ENCODE results near the gene C3orf38.
"Not testable (repeated sequence)": the region's sequence is repeated elsewhere in the genome, so short reads cannot be mapped to it uniquely, and the experiment has no call there.

Gene C3orf38

DNA sequence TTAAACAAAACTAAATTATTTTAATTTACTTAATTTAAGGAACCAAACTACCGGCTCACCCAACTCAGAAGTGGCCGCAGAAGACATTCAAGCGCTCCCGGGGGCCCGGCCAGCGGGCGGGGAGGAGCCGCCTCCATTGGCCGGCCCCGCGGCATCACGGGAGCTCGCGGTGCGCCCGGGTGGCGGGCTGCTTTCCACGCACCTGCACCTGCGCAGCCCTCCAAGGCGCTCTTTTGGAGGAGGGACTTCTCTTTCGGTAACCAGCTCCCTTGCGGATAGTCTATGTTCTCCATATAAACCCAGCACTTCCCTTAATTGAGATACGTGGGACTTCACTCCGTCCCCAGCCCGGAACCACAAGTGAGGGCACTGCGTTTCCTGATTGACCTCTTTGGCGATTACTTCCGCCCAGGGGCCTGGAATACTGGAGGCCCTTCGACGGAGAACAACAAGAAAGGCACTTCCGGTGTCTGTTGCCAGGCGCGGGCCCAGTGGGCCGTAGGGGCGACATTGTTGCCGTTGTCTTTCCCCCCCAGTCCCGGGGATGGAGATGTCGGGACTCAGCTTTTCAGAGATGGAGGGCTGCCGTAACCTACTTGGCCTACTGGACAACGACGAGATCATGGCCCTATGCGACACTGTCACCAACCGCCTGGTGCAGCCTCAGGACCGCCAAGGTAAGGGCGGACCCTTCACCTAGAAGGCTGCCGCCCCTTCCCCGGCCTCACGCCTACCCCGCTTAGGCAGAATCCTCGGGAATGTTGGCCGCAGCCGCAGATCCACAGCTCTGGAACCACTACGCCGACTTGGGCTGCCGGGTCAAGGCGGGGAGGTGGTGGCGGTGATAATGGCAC, at the start of gene C3orf38:
Gene C3orf38, plus strand, starts transcription at position 451 of the 854 bp plus-strand sequence. Its CDS starts 94 bp downstream, at position 545.
- peak; percentile 93 for DNase-seq (ENCODE audit: low read depth)

DNA sequence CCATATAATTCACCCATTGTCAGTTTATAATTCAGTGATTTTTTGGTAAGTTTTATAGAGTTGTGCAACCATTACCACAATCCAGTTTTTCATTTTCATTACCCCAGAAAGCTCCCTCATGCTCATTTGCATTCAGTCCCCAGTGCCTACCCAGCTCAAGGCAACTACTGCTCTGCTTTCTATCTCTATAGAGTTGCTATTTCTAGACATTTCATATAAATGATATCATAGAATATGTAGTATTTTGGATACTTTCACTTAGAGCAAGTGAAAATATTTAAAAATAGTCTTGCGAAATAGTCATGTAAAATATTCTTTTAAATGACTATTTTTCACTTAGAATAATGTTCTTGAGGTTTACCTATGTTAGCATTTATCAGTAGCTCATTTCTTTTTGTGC, 48.6 kb upstream of the C3orf38 start:
- no peak for DNase-seq (ENCODE audit: low read depth)

DNA sequence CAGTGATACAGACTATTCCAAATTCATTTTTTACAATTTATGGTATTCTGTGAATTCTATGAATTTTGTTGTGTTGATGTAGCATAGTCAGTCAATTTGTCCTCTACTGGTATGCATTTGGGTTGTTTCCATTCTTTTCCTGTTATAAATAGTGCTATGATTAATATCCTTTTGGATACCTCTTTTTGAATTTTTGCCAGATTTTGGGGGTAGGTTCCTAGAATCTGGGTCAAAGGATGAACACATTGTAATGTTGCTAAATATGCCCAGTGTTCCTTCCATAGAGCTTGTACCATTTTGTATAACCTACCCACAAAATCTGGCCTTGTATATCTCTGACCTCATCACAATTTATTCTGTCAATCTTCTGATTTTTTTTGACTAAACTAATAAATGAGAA, 44.4 kb upstream of the C3orf38 start:
- peak; percentile 11 for DNase-seq (ENCODE audit: low read depth)

DNA sequence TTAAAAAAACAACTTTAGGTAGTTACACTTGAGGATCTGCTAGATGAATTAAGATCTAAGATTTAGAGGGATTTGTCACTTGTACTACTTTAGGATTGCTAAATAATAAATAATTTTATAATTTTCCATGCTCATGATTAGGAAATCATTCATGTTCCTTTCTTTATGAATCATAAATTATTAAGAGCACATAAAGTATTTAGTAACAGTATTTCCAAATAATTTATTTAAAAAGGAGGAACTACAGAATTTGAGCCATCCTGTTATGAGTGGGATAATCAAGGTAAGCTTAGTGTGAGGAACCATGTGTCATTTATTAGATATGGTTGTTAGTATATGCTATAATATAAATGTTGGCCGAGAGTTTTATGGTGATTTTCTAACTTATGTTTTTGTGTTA, 37.5 kb upstream of the C3orf38 start:
- no peak for DNase-seq (ENCODE audit: low read depth)

DNA sequence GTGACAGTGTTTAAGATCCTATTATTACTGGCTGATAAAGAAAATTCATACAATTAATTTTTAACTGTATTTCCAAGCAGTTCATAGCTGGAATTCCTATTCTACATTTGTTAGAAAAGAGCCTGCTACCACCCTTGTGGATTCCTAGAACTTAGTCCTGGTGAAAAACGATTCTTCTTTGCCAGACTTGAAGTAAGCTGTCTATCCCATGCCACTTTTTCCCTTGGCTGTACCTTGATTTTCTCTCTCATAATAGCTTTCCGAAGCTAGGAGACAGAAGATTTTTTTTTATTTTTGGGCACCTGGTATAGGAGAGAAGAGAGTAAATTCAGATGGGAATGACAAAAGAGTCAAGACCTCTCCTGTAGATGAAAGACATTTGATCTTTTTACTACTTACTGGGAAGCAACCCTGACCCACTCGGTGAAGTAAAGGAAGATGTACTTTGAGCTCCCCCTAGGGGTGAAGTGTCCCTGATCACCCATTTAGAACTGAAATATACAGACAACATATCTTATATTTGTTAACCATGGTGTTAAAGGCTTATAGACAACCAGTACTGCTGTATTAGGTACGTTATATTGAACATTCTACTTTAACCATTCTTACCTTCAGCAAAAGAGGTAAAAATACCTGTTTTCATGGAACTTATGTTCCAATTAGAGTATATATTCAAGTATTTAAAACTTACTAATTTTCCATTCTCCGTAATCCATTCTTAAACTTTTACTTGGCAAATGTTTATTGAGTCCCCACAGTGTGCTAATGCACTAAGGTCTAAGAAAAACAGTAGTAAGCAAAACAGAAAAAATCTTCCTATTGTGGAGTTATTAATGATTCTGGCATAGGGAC, 36.2 kb upstream of the C3orf38 start:
- DNase-seq (ENCODE audit: low read depth): peak; percentile 67

DNA sequence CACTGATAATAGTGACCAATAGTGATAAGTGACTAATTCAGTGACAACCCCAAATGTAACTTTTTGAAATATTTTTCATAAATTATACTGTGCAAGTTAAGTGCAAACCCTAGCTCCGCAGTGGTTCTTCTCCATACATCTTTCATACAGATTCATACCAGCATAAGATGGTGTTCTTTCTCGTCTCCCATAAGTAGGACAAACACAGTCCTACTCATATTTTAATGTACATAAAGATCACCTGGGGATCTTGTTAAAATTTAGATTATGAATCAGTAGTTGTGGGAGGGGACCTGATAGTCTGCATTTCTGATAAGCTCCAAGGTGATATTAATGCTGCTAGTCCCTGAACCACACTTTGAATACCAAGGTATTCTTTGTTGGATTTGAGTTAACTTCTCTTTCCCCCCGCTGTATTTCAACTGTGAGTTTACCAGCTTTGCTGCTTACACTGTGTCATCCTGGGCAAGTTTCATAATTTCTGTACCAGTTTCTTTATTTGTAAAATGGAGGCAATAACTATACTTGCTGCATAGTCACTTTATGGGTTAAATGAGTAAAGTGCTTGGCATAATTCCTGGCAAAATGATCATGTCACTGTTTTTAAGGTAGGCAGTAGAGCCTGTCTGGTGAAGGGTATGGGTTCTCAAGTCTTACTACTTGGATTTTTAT, 34.7 kb upstream of the C3orf38 start:
- no peak for DNase-seq (ENCODE audit: low read depth)

DNA sequence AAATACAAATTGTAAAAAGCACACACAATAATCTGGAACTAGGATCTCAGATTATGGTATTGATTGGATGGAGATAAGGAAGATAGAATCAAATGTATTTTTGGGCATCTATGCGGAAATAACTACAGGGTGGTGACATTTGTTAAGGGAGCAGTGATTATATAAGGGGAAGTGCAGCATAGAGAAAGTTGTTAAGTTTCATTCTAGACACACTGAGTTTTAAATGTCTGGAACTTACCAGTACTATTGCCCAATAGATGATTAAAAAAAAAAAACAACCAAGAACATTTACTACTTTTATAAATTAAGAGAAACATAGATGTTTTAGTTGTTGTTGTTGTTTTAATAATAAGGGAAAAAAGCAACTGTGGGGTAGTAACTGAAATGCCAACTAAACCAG, 32.1 kb upstream of the C3orf38 start:
- no peak for DNase-seq (ENCODE audit: low read depth)

DNA sequence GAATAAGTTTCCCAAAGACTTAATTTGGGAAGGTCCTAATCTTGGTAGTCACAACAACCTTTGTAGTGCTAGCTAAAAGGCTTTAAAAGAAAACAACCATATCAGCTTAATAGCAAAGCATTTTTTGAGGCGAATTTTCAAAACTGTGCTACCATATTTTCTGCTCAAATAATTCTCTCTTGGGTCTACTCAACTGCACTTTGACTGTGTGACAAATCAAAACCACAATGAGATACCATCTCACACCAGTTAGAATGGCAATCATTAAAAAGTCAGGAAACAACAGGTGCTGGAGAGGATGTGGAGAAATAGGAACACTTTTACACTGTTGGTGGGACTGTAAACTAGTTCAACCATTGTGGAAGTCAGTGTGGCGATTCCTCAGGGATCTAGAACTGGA, 31.2 kb upstream of the C3orf38 start:
- not testable (repeated sequence) for DNase-seq (ENCODE audit: low read depth)

DNA sequence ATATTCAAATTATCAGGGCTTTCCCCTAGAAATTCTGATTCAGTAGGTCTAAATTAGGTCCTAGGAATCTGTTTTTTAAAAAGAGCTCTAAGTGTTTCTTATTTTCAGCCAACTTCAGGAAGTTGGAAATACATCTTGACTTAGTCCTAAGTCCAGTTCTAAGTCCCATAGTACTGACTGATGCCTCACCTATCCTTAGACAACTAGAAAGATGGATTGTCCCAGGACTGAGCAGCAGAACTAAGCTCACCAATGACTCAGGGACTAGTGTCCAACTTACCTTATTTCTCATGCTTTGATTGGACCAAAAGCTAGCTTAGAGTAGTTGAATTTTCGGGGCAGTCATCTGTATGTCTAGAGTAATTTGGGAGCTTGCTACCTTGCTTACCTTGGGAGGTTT, 26.2 kb upstream of the C3orf38 start:
- DNase-seq (ENCODE audit: low read depth): no peak

DNA sequence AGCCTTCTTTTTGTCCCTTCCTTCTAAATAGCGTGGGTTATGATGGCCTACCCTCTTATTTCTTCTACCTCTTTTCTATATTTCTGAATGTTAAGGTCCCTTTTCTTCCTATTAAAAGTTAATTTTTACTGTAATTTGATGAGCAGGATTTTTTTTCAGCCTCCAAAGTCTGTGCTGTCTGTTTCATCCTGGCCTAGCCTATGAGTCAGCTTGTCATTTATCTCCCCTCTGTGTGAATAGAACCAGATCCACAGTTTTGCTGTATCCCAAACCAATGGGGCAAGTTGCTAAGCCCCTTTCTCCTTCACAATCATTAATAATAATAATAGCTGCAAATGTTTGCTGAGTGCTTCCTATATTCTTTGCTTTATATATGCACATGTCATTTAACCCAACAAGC, 18.1 kb upstream of the C3orf38 start:
- no peak for DNase-seq (ENCODE audit: low read depth)

DNA sequence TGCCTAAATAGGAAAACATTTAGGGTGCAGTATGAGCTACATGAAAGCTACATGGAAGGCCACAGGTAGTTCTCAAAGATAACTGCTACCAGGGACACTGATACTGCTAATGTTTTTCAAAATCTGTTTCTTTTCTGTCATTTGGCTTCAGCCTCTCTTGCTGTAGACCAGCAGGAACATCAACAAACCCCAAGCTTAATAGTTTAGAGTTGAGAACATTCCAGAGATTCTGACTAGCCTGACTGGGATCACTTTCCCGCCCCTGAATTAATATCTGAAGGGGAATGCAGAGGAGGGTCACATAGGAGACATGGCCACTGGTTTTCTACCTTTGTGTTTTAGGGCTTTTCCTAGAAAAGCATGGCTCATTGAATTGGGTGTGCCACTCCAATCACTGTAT, 16.9 kb upstream of the C3orf38 start:
- DNase-seq (ENCODE audit: low read depth): no peak

DNA sequence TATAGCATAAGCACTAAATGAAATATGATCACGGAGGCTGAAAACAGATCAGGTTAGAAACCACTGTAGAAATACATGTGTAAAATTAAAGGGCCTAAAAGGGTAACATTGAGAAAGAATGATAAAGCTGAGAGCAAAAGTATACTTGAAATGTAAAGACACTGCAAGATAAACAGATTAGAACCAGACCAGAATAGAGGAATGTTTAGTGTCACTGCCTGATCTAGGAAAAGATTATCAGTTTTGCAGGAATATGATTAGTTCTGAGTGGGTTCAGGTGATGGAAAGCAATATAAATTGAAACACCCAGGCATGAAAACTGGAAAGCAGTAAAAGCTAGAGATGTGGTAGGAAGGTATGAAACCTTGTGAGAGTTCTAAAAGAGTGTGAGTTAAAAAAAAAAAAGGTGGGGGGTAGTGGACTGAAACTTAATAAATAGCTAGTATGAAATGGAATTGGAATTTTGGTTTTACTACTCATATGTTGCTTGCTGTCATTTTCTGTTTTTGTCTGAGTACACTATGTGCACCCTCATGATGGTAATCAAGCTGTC, 16.0 kb upstream of the C3orf38 start:
- DNase-seq (ENCODE audit: low read depth): no peak

DNA sequence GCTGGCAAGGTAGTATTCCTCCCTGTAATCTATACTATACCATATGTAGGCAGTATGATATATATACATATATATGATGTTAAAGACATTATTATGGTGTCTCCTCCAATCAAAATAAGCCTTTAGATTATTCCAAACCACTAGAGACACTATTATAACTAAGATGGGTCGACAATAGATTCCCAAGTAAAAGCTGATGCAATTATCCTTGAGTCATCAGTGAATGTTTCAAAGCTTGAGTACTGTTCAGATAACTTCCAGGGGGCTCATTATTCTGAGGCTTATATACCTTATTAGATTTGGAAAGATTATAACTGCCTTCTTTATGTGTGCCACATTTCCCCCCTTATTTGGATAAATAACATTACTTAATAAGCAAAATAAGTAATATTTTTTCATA, 11.9 kb upstream of the C3orf38 start:
- DNase-seq (ENCODE audit: low read depth): no peak

DNA sequence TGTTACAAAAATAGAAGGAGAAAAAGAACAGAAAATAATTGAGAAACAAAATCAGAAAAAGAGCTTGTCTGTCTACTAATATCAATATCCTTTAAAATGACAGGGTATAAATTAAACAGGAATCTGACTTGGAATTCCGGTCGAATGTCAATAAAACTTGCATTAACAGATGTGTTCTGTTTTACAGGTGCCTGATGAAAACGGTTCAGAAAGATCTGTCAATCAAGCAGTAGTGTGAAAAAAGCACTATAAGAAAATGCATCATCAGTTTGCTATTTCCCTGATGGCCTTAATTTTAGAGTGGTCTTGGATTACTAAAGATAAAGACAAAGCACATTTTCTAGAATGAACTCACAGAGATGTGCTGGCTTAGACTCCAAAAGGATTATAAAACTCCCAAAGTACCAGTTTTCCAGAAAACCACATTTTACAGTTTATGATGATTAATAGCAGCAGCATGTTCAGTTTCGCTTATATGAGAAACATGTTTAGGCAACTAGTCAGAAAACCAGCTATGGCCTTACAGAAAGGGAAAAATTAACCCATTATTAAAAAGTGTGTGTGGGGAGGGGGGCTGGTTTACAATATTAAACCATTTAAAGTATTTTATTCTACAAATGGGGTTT, 8.2 kb upstream of the C3orf38 start:
- DNase-seq (ENCODE audit: low read depth): peak; percentile 66

DNA sequence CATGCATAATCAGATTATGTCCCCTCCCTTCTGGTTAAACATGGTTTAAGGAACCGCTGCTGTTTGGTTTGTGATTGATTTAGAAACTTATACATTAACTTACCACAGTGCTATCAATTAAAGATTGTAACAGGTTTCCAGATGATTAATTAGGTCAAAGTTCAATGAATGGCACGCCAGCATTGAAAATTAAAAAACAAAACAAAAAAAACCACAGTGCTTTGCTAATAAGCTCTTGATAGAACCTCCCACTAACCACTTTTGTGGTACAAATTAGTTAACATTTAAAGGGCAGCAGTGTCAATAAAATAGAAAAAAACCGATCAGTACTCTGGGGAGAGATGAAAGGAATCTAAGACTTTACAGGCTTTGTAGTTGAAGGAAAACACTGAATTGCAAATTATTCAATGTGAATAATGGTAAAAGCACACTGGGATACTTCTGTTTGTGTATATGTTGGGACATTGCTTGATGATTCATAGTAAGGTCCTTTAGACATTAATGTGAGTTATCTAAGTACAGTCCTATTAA, 7.6 kb upstream of the C3orf38 start:
- DNase-seq (ENCODE audit: low read depth): peak; percentile 53

DNA sequence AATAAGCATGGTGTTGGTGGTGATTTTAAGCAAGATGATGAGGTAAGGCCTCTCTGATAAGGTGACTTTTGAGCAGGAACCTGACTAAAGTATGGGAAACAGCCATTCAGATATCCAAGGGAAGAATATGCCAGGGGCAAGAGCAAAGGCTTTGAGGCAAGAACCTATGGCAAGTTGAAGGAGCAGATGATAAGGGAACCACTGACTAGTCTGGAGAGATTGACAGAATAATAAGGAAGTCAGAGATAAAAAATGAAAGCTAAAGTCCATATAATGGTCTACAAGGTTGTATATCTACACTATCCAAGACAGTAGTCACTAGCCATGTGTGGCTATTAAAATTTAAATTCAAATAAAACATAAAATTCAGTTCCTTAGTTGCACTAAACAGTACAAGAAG, 2.5 kb upstream of the C3orf38 start:
- DNase-seq (ENCODE audit: low read depth): no peak

DNA sequence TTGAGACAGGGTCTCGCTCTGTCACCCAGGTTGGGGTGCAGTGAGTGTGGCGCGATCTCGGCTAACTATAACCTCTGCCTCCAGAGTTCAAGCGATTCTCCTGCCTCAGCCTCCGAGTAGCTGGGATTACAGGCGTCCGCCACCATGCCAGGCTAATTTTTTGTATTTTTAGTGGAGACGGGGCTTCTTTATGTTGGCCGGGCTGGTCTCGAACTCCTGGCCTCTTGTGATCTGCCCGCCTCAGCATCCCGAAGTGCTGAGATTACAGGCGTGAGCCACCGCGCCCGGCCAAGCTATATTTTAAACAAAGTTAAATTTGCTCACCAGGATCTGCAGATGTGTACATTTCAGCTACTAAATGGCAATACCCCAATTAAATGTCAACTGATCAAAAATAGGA, 1.1 kb upstream of the C3orf38 start:
- DNase-seq (ENCODE audit: low read depth): no peak

DNA sequence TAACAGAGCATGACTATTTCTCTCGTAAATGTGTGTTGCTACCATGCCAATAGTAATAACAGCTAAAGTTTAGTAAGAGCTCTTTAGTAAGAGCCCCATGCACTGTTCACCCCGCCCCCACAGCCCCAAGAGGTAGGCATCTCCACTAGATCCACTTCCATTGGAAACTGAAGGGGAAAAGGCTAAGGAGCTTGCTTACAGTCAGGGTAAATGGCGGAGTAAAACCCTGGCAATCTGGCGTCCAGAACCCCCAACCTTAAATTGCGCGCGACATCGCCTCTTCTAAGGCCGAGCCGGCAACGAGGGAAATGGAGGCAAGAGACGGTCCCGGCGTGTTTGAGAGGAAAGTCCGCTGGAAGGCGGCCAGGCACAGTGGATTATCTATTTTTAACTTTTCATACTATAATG, 654 bp upstream of the C3orf38 start:
- peak; percentile 9 for DNase-seq (ENCODE audit: low read depth)

DNA sequence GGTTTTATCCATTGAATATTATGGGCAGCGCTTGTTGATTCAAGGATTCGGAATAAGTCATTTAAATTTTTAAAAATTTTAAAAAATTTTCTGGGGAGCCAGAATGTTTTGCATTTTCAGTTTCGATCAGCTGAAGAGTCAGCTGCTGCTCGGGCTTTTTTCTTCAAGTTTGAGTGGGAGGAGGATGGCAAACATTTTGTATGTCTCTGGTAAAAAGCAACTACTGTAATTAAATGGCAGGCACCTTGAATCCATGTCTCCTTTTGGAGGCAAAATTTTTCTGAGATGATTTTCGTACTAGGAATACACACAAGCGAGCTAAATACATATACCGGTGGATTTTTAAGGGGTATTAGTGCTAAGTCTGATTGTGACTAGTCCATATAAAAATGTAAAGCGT, 612 bp downstream of the C3orf38 start:
- no peak for DNase-seq (ENCODE audit: low read depth)

DNA sequence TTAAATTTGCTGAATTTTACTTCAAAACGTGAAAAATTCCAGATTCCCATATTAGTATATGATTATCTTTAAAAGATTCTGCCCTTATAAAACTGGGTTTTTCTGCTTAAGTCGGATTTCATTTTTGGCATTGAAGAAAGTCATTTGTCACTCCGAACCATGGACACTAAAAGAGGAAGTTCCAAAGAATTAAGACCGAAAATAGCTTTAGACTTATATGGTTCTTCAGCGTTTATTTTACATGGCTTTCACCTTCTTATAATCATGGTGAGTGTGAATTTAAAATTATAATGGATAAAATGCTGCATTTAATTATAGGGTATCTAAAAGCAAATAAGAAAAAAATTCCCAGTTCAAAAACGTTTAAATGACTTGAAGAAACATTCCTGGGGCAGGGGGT, 1.0 kb downstream of the C3orf38 start:
- no peak for DNase-seq (ENCODE audit: low read depth)

DNA sequence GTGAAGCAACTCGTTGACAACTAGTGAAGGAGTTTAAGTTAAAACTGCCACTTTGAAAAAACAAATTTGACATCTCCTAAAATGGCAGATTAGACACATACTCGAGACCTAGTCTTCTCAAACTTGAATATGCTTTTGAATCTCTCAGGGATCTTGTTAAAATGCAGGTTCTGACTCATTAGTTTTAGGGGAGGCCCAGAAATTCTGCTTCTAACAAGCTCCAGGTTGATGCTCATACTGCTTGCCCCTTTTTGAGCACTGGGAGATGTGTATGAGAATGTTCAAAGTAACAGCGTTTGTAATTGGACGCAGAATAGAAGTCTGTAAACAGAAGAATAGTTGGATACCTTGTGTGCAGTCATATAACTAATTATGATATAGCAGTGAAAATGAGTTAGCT, 1.6 kb downstream of the C3orf38 start:
- no peak for DNase-seq (ENCODE audit: low read depth)

DNA sequence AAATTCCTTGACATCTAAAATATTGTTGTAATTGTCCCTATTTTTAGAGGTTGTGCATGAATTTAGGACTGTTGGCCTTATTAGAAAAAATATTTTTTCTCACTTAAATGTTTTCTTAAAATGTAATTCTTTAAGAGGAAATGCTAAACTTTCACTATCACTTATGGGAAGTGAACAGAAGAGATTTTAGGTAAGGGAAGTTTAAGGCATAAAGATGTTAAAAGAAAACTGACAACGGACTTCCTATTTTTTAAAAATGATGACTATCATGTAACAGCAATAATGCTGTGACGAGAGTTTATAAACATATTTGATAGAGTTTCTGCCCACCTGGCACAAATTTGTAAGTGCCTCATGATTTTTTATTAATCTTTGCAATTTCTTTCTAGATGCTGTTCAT, 3.1 kb downstream of the C3orf38 start:
- DNase-seq (ENCODE audit: low read depth): no peak
